Heart left ventricle (tissue), 16 donors: ENCODE results near the gene TXNDC15. TPM values are rescaled to one million over a fixed set of nuclear protein-coding genes. Genes with fewer than 3 reads are reported as not detected.

Experiments
- ATAC-seq, 4 donors: fragments of 200-7000 bp; cut with Tn5 transposase; one replicate each; pipeline ENCODE4 v1.9.1; 2020 to 2022; ENCODE audit warnings: moderate library complexity in 4 of 4, mild to moderate bottlenecking in 3 of 4, moderate number of reproducible peaks in 1 of 4
- DNase-seq, 5 donors: peaks; one replicate each; pipeline ENCODE4 v3.0.0-alpha.2; 2020
- H3K27ac ChIP-seq, 12 donors: fragments of 200-600 bp; sonication (generic) in 4 of 12; one replicate each; pipeline versions ENCODE4 v1.5.0 to v1.8.0; 2016 to 2022; ENCODE audit warnings: mild to moderate bottlenecking in 2 of 12
- H3K27me3 ChIP-seq, 9 donors: fragments of 200-600 bp; sonication (generic) in 2 of 9; one replicate each; pipeline versions ENCODE4 v1.5.1 to v1.8.0; 2016 to 2022; ENCODE audit warnings: mild to moderate bottlenecking in 3 of 9
- H3K36me3 ChIP-seq, 9 donors: fragments of 200-600 bp; sonication (generic) in 2 of 9; one replicate each; pipeline versions ENCODE4 v1.5.0 to v1.8.0; 2018 to 2022; ENCODE audit warnings: mild to moderate bottlenecking in 2 of 9
- H3K4me1 ChIP-seq, 12 donors: fragments of 200-600 bp; sonication (generic) in 4 of 12; one replicate each; pipeline versions ENCODE4 v1.5.0 to v1.8.0; 2016 to 2022; ENCODE audit warnings: mild to moderate bottlenecking in 3 of 12
- H3K4me3 ChIP-seq, 12 donors: fragments of 200-600 bp; sonication (generic) in 4 of 12; one replicate each; pipeline versions ENCODE4 v1.5.0 to v1.8.0; 2017 to 2022; ENCODE audit warnings: mild to moderate bottlenecking in 9 of 12, moderate library complexity in 4 of 12
- H3K9me3 ChIP-seq, 12 donors: fragments of 200-600 bp; sonication (generic) in 4 of 12; one replicate each; pipeline versions ENCODE4 v1.5.0 to v1.8.0; 2016 to 2022; ENCODE audit warnings: mild to moderate bottlenecking in 1 of 12
- CTCF ChIP-seq, 12 donors: fragments of 200-600 bp; sonication (generic) in 4 of 12; IDR thresholded peaks; one replicate each; pipeline versions ENCODE4 v1.5.0 to v1.8.0; 2018 to 2022; ENCODE audit warnings: antibody characterized with exemption in 12 of 12, mild to moderate bottlenecking in 5 of 12
- POLR2A ChIP-seq, 2 donors: fragments of 450-650 bp; IDR thresholded peaks; one replicate each; pipeline ENCODE4 v1.6.1; 2017; ENCODE audit warnings: antibody characterized with exemption in 2 of 2, mild to moderate bottlenecking in 2 of 2, moderate library complexity in 2 of 2
- WGBS, 4 donors: extraction: QIAGEN DNeasy Blood & Tissue Kit in 2 of 4; methylation state at CpG; one replicate each; pipeline versions ENCODE4 v1.1.5 to v1.1.7; 2013 to 2018; 5-methylcytosine and 5-hydroxymethylcytosine counted together
- intact Hi-C, 10 donors: fragments of 100-400 bp; cut with DNase I; formaldehyde crosslinking; loops; one replicate each; pipeline versions ENCODE4 v1.11.1 to v1.14.2; 2022
- polyA plus RNA-seq, 2 donors: library from polyadenylated mRNA; stranded (reverse); fragments of 200-250 nt; gene quantifications; one replicate each; pipeline ENCODE4 v1.2.3, GENCODE V29; 2013
- total RNA-seq, 9 donors: library from RNA; depleted of rRNA in 2 of 9; stranded (reverse); fragments of >200 nt in 2 of 9; fragmentation: NEBNext Ultra II Directional in 3 of 9; extraction: Animal tissue kit (Norgen Biotek cat#: 25700) in 3 of 9; gene quantifications; one replicate each; pipeline versions ENCODE4 v1.1.0 to v1.2.4, GENCODE V29; 2016 to 2023
- donor health status: ischemic (EF 13 %, LVEDD 7.1; RV severe dilation, severe dysfunction).
- donor health status: healthy with polysubstance abuse.
- donor health status: DM: no; HTN: yes; CAD: no.
- donor health status: DM: no; HTN: no; CAD: no.
- donor health status: ischemic (EF 25% LVEDD 6.9; RV normal size, moderate dysfunction).
- donor health status: ischemic (EF 25% LVEDD 5.7; RV mildly dilated, moderate dysfunction).
- donor health status: healthy.
- donor health status: DM: yes; HTN: yes; CAD: no.
- donor health status: ischemic (EF 35%, LVEDD 5.7; RV mildly dilated, moderate dysfunction).
- donor health status: nonischemic (EF 11% LVEDD 7.7; RV severe dilation, severe dysfunction).
- donor health status: DM: yes; HTN: yes; CAD: no.
- donor health status: PGD.
- donor health status: ischemic (EF 29% LVEDD 5.4; RV normal size, mild dysfunction).
- donor health status: nonischemic (EF 23%, LVEDD 6.1; RV moderate dilation, normal function).

Gene TXNDC15
- total and polyA plus RNA-seq, 11 donors = 38.4 to 129 (median 55.6) TPM

GRCh38 chr5:134840811-134841210 lies 33.4 kb upstream of the TXNDC15 start:
- 94 to 97% (median 95%) methylated on average over 3 of the region's 3 CpGs for WGBS, 4 donors
- Histone ChIP-seq H3K9me3 (no peaks in the 10 kb centered on the region), H3K27ac (no peak overlapping the region), H3K36me3 (peaks cover 0 to 50% (median 19%) of the 10 kb centered on the region in 9 donors), H3K4me1 (peaks cover 0 to 18% (median 9%) of the 10 kb centered on the region in 12 donors), H3K27me3 (no peaks in the 10 kb centered on the region), H3K4me3 (no peak overlapping the region)
- DNase-seq (no peak), ATAC-seq (no peak)
- intact Hi-C loops = loop anchor here in 4 of 10 donors (10.0 kb wide), 2 partner anchors 64 to 86 kb away; partner anchors contain the start of genes PCBD2 (in 3 of the 4) and DDX46 (in 1 of the 4)
- TF ChIP-seq POLR2A (IDR thresholded peaks at IDR 0.05) (no peak), CTCF (IDR thresholded peaks at IDR 0.05) (no peak)

GRCh38 chr5:134844252-134844651 lies 29.9 kb upstream of the TXNDC15 start:
- 68 to 91% (median 73%) methylated on average over 1 of the region's 1 CpG for WGBS, 4 donors
- Histone ChIP-seq H3K4me1 (peaks cover 6 to 30% (median 22%) of the 10 kb centered on the region in 12 donors), H3K27me3 (no peaks in the 10 kb centered on the region), H3K36me3 (peaks cover 0 to 28% (median 12%) of the 10 kb centered on the region in 9 donors), H3K27ac (peak overlapping the region in 1 of 12 donors; percentile 94), H3K9me3 (no peaks in the 10 kb centered on the region), H3K4me3 (no peak overlapping the region)
- DNase-seq (no peak), ATAC-seq (no peak)
- intact Hi-C loops = loop anchor here in 5 of 10 donors (2.0 to 10.0 kb wide), 3 partner anchors 31 to 89 kb away; partner anchors contain the start of genes PCBD2 (in 3 of the 5), DDX46 (in 1 of the 5) and TXNDC15 (in 1 of the 5)
- TF ChIP-seq CTCF (IDR thresholded peaks at IDR 0.05) (no peak), POLR2A (IDR thresholded peaks at IDR 0.05) (no peak)

GRCh38 chr5:134845335-134845851 lies 28.8 kb upstream of the TXNDC15 start:
- peak in 3 of 4 donors; percentile 7 to 39 (median 7) for ATAC-seq
- WGBS, 4 donors = 12 to 17% (median 15%) methylated on average over 12 of the region's 12 CpGs
- peaks cover 0 to 31% (median 11%) of the 10 kb centered on the region in 9 donors for H3K36me3 ChIP-seq
- H3K4me1 ChIP-seq = peaks cover 6 to 36% (median 22%) of the 10 kb centered on the region in 12 donors
- intact Hi-C loops = loop anchor here in 5 of 10 donors (2.0 to 10.0 kb wide), 3 partner anchors 29 to 91 kb away; partner anchors contain the start of genes PCBD2 (in 3 of the 5), DDX46 (in 1 of the 5) and TXNDC15 (in 1 of the 5)
- H3K9me3 ChIP-seq = no peaks in the 10 kb centered on the region
- no peak for DNase-seq
- H3K27ac ChIP-seq = peak overlapping the region; percentile 94 to 99 (median 97)
- peak overlapping the region; percentile 68 to 99 (median 90) for H3K4me3 ChIP-seq
- no peak for TF ChIP-seq POLR2A (IDR thresholded peaks at IDR 0.05)
- TF ChIP-seq CTCF (IDR thresholded peaks at IDR 0.05) = no peak
- H3K27me3 ChIP-seq = no peaks in the 10 kb centered on the region

- intact Hi-C loops = loop anchor here in 8 of 10 donors (1.0 to 10.0 kb wide), 6 partner anchors 28 to 91 kb away; partner anchors contain the start of genes PCBD2 (in 8 of the 8), TXNDC15 (in 2 of the 8) and DDX46 (in 1 of the 8)
- Histone ChIP-seq H3K36me3 (peaks cover 0 to 30% (median 8%) of the 10 kb centered on the region in 9 donors), H3K4me1 (peaks cover 6 to 41% (median 27%) of the 10 kb centered on the region in 12 donors)
Observed at GRCh38 chr5:134845852-134846640, 28.1 kb upstream of the TXNDC15 start, which contains the start of gene C5orf24. Gene C5orf24 (plus strand): TSS chr5:134845968. CDS start chr5:134854901, 8,933 bp downstream.

More at GRCh38 chr5:134845852-134846640, 28.1 kb upstream of the TXNDC15 start, which contains the start of gene C5orf24:
- TF ChIP-seq CTCF (IDR thresholded peaks at IDR 0.05) = peak in 1 of 12 donors; percentile 4
- peak; percentile 84 to 98 for TF ChIP-seq POLR2A (IDR thresholded peaks at IDR 0.05)
- WGBS, 4 donors = 0 to 1% (median 1%) methylated on average over 28 to 84 of the region's 84 CpGs
- Histone ChIP-seq H3K4me3 (peak within 1 kb of the TSS; percentile 68 to 99 (median 90)), H3K27me3 (no peaks in the 10 kb centered on the region), H3K9me3 (no peaks in the 10 kb centered on the region), H3K27ac (peak within 1 kb of the TSS; percentile 94 to 99 (median 97))
- ATAC-seq (peak; percentile 98 to 99 (median 98)), DNase-seq (peak; percentile 94 to 97 (median 97))
